HG02840 (cell line): Measurements from ENCODE around the gene CHST7.
A peak's percentile ranks its signal among the peaks of the same experiment; 100 is the strongest.

ENCODE experiments used
- ATAC-seq: cut with Tn5 transposase; IDR thresholded peaks from one replicate; pipeline ENCODE4 v1.9.1; 2021; ENCODE audit warnings: mild to moderate bottlenecking, moderate library complexity, moderate number of reproducible peaks; ENCODE audit not compliant: unreplicated experiment, low FRiP score

Gene CHST7

GRCh38 chrX:46572340-46572936, 1.1 kb upstream of the CHST7 start:
- ATAC-seq, result peak; percentile 34

GRCh38 chrX:46573892-46574773, 568 bp downstream of the CHST7 start:
- ATAC-seq, result no peak

- no peak for ATAC-seq
Measured at GRCh38 chrX:46574774-46575381, 1.3 kb downstream of the CHST7 start.

GRCh38 chrX:46575586-46575985, 2.0 kb downstream of the CHST7 start:
- no peak for ATAC-seq

GRCh38 chrX:46575991-46576392, 2.4 kb downstream of the CHST7 start:
- ATAC-seq, result no peak

GRCh38 chrX:46576458-46576857, 2.9 kb downstream of the CHST7 start:
- no peak for ATAC-seq

- no peak for ATAC-seq
Measured at GRCh38 chrX:46577221-46578005, 3.8 kb downstream of the CHST7 start.

- ATAC-seq, result no peak
Measured at GRCh38 chrX:46579250-46579649, 5.7 kb downstream of the CHST7 start.

- ATAC-seq, result no peak
Measured at GRCh38 chrX:46580613-46581012, 7.0 kb downstream of the CHST7 start.

GRCh38 chrX:46582325-46582724, 8.8 kb downstream of the CHST7 start:
- ATAC-seq, result no peak

GRCh38 chrX:46582966-46583365, 9.4 kb downstream of the CHST7 start:
- ATAC-seq, result no peak

GRCh38 chrX:46584736-46585135, 11.2 kb downstream of the CHST7 start:
- ATAC-seq, result no peak

GRCh38 chrX:46587158-46587557, 13.6 kb downstream of the CHST7 start:
- no peak for ATAC-seq

- ATAC-seq, result no peak
Measured at GRCh38 chrX:46587753-46588171, 14.2 kb downstream of the CHST7 start.

- ATAC-seq, result no peak
Measured at GRCh38 chrX:46588263-46588662, 14.7 kb downstream of the CHST7 start.

- ATAC-seq, result no peak
Measured at GRCh38 chrX:46589977-46590723, 16.6 kb downstream of the CHST7 start.

- no peak for ATAC-seq
Measured at GRCh38 chrX:46595084-46595483, 21.5 kb downstream of the CHST7 start.

GRCh38 chrX:46597208-46597607, 23.6 kb downstream of the CHST7 start:
- ATAC-seq, result no peak

- ATAC-seq, result no peak
Measured at GRCh38 chrX:46597771-46598170, 24.2 kb downstream of the CHST7 start.

GRCh38 chrX:46599051-46599560, 25.5 kb downstream of the CHST7 start:
- no peak for ATAC-seq
